ENCODE measurements around the gene FUZ. TPM values are rescaled to one million over a fixed set of nuclear protein-coding genes. Genes with fewer than 3 reads are reported as not detected.

Gene FUZ
- total RNA-seq, 1 experiment from 2014 or later = 10.9 TPM

DNA sequence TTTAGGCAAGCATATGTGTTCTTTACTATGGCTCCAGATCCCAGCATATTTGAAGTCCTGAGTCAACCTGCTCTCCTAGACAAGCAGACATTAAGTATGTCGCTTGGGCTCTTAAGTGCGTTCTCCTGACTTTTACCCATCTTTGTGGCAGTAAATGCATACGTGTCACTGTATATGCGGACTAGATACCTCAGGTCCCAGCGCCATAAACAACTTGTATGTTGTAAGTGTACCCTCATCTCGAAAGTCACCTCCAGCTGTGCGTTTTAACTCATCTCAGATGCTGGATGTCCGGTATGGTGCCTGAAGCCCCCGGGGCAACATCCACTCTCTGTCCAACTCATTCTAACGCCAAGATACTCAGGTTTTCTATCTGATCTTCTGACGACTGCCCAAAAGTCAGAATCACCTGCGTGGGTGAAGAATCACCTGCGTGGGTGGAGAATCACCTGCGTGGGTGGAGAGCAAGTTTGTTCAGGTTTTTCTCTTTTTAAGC lies 39.6 kb upstream of the FUZ start:
- H3K9ac ChIP-seq (ENCODE audit: low read length) = peak overlapping the region; percentile 30; the same call in 1 of the 2 replicates
- peaks cover 37% of the 10 kb centered on the region for H3K4me1 ChIP-seq (ENCODE audit: insufficient read depth, low read length)
- peak overlapping the region; percentile 86 for H3K4me3 ChIP-seq (ENCODE audit: low read length)
- no peaks in the 10 kb centered on the region for H3K27me3 ChIP-seq (ENCODE audit: low read length)
- intact Hi-C loops (cut with micrococcal nuclease) = loop anchor here (5.0 kb wide), 1 partner anchor 85 kb away; the partner anchor contains the start of gene AP2A1
- no peaks in the 10 kb centered on the region for H3K9me2 ChIP-seq (replicated peaks; ENCODE audit: low read length)
- no peaks in the 10 kb centered on the region for H3F3A ChIP-seq (ENCODE audit: low read length, unreplicated experiment)
- TSS peak; percentile 62 for BruUV-seq (replicated peaks)
- TF ChIP-seq EZH2 (IDR thresholded peaks at IDR 0.05; ENCODE audit: low read length, unreplicated experiment) (no peak), EZH2phosphoT487 (IDR thresholded peaks at IDR 0.05; ENCODE audit: borderline replicate concordance, low read length) (no peak)
- TF ChIP-seq, protein P1, sequence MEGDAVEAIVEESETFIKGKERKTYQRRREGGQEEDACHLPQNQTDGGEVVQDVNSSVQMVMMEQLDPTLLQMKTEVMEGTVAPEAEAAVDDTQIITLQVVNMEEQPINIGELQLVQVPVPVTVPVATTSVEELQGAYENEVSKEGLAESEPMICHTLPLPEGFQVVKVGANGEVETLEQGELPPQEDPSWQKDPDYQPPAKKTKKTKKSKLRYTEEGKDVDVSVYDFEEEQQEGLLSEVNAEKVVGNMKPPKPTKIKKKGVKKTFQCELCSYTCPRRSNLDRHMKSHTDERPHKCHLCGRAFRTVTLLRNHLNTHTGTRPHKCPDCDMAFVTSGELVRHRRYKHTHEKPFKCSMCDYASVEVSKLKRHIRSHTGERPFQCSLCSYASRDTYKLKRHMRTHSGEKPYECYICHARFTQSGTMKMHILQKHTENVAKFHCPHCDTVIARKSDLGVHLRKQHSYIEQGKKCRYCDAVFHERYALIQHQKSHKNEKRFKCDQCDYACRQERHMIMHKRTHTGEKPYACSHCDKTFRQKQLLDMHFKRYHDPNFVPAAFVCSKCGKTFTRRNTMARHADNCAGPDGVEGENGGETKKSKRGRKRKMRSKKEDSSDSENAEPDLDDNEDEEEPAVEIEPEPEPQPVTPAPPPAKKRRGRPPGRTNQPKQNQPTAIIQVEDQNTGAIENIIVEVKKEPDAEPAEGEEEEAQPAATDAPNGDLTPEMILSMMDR (conservative IDR thresholded peaks at IDR 0.05; ENCODE audit: low read depth, low read length) = no peak
- H3K9me3 ChIP-seq (ENCODE audit: low read length) = no peaks in the 10 kb centered on the region
- H3K79me2 ChIP-seq (ENCODE audit: low read length) = peaks cover 41% of the 10 kb centered on the region
- no peak overlapping the region for H3K27ac ChIP-seq (ENCODE audit: low read length)
- H4K20me1 ChIP-seq (ENCODE audit: low read length) = peaks cover 29% of the 10 kb centered on the region; the same call in 1 of the 2 replicates
- CTCF ChIA-PET = no interaction called here
- peaks cover 11% of the 10 kb centered on the region; the same call in 1 of the 2 replicates for H3K36me3 ChIP-seq (ENCODE audit: low read depth, low read length)
- POLR2A ChIA-PET (ENCODE audit: unreplicated experiment) = no interaction called here
- ATAC-seq (no peak), DNase-seq (no peak)
- peak overlapping the region; percentile 96 for H3K4me2 ChIP-seq (ENCODE audit: low read length)
- H2AFZ ChIP-seq (ENCODE audit: low read length) = no peak overlapping the region

DNA sequence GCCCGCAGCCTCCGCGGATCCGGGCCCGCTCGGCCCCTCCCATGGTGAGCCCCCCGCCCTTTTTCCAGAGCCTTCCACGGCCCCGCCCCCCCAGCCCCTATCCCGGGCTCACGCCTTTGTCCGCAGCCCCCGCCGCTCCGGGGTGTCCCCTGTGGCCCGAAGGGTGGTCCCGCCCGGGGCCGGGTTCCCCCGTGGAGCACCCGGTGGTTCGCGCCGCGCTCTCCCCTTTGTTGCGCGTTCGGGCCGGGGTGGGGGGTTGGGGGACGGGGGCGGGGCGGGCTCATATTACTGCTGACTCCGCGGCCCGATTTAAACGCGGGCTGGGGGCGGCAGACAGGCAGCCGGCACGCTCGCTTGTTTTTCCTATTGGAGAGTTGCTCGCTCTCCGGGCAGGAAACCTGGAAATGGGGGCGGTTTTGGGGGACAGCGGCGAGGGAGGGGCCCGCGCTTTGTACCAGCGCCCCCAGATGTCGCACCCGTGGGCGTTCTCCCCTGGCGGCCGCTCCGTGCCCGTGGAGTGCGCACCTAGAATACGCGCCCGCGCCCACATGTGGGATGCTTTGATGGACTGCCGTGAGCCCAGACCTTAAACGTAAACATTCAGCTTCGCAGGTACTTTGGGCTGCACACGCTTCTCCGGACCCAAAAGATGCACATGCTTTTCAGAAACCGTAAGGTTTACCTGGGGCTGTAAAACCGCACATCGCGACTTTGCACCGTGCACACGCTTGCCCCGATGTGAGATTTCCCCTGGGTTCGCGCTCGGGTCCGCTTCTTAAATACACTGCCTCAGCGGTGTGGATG lies 38.6 kb upstream of the FUZ start:
- TF ChIP-seq EZH2phosphoT487 (IDR thresholded peaks at IDR 0.05; ENCODE audit: borderline replicate concordance, low read length) (no peak), EZH2 (IDR thresholded peaks at IDR 0.05; ENCODE audit: low read length, unreplicated experiment) (no peak)
- TF ChIP-seq, protein P1 (conservative IDR thresholded peaks at IDR 0.05; ENCODE audit: low read depth, low read length) = no peak
- peaks cover 29% of the 10 kb centered on the region; the same call in 1 of the 2 replicates for H4K20me1 ChIP-seq (ENCODE audit: low read length)
- no peaks in the 10 kb centered on the region for H3F3A ChIP-seq (ENCODE audit: low read length, unreplicated experiment)
- H3K79me2 ChIP-seq (ENCODE audit: low read length) = peaks cover 41% of the 10 kb centered on the region
- POLR2A ChIA-PET (ENCODE audit: unreplicated experiment) = no interaction called here
- CTCF ChIA-PET = no interaction called here
- no peaks in the 10 kb centered on the region for H3K27me3 ChIP-seq (ENCODE audit: low read length)
- H3K27ac ChIP-seq (ENCODE audit: low read length) = no peak overlapping the region
- no peaks in the 10 kb centered on the region for H3K9me3 ChIP-seq (ENCODE audit: low read length)
- peak overlapping the region; percentile 96 for H3K4me2 ChIP-seq (ENCODE audit: low read length)
- peaks cover 37% of the 10 kb centered on the region for H3K4me1 ChIP-seq (ENCODE audit: insufficient read depth, low read length)
- H3K4me3 ChIP-seq (ENCODE audit: low read length) = peak overlapping the region; percentile 86
- DNase-seq (peak; percentile 43), ATAC-seq (peak; percentile 2)
- peaks cover 8% of the 10 kb centered on the region; the same call in 1 of the 2 replicates for H3K36me3 ChIP-seq (ENCODE audit: low read depth, low read length)
- no peak overlapping the region for H2AFZ ChIP-seq (ENCODE audit: low read length)
- intact Hi-C loops (cut with micrococcal nuclease) = loop anchor here (5.0 kb wide), 1 partner anchor 84 kb away; the partner anchor contains the start of gene AP2A1
- BruUV-seq (replicated peaks) = no TSS peak
- H3K9ac ChIP-seq (ENCODE audit: low read length) = peak overlapping the region; percentile 30
- no peaks in the 10 kb centered on the region for H3K9me2 ChIP-seq (replicated peaks; ENCODE audit: low read length)

Measured in PC-3 (cell line).